ENCODE measurements around the gene PRKD1. TPM values are rescaled to one million over a fixed set of nuclear protein-coding genes. Genes with fewer than 3 reads are reported as not detected.

Gene PRKD1
- total and polyA plus RNA-seq, 2 of the 13 experiments (the other 11 are each of a cell fraction or from before 2014, with no cell fraction given), result 0.22 to 1.3 TPM

DNA sequence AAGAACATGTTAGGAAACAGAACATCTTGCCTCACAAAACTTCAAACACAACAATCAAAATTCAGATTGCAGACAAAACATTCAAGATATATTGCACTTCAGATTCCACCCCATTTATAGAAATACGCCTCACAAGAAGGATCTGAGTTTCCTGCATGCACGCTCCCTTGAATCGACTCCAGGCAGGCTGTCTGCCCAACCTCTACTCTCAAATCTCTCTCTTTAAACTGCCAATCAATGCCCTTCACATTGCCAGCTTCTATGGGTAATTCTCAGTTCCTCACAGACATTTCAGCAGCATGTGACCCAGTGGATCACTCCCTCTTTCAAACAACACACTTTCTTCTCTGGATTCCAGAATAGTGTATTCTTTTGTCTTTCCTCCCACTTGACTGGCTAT lies 184.1 kb downstream of the PRKD1 start:
- in situ Hi-C loops (cut with HindIII; ENCODE audit: extremely low pct_ligation_motif_present, low pct_unique_long_range_greater_than_20kb), result no loop called here
- Histone ChIP-seq H3K4me2 (ENCODE audit: low read depth, low read length) (no peak overlapping the region), H3K27ac (ENCODE audit: extremely low read length, insufficient read depth, low read length) (no peak overlapping the region), H3K9ac (ENCODE audit: insufficient read depth, low read depth, low read length) (no peak overlapping the region), H4K20me1 (ENCODE audit: insufficient read depth, low read length) (no peaks in the 10 kb centered on the region), H3K4me3 (replicated peaks in 1 of 3; ENCODE audit: insufficient read depth in 1 of 3, low read depth in 2 of 3, low read length in 3 of 3) (no peak overlapping the region), H3K4me1 (ENCODE audit: insufficient read depth, low read length) (no peaks in the 10 kb centered on the region), H3K27me3 (ENCODE audit: control insufficient read depth in 1 of 2, insufficient read depth in 2 of 2, low read length in 2 of 2) (no peaks in the 10 kb centered on the region), H3K36me3 (replicated peaks in 1 of 2; ENCODE audit: control insufficient read depth in 1 of 2, insufficient read depth in 2 of 2, low read length in 2 of 2) (no peaks in the 10 kb centered on the region), H2AFZ (ENCODE audit: low read length) (no peak overlapping the region), H3K79me2 (ENCODE audit: insufficient read depth, low read length) (no peaks in the 10 kb centered on the region), H3K9me3 (ENCODE audit: low read length) (peaks cover 91% of the 10 kb centered on the region)
- POLR2A ChIA-PET, result no interaction called here
- 23% methylated on average over 3 of the region's 3 CpGs for WGBS (ENCODE audit: low lambda C conversion rate)
- FAIRE-seq (no peak), ATAC-seq (no peak), DNase-seq (ENCODE audit: low spot score) (no peak)
- CTCF ChIA-PET (ENCODE audit: low intra/inter-chr PET ratio, low total read pairs), result no interaction called here
- no peak for TF ChIP-seq ZNF7 (CRISPR knock-in tag; IDR thresholded peaks at IDR 0.05)
- TF ChIP-seq SCMH1 (CRISPR knock-in tag; IDR thresholded peaks at IDR 0.05; ENCODE audit: borderline replicate concordance), result no peak
- TF ChIP-seq ZNF780A (CRISPR knock-in tag; IDR thresholded peaks at IDR 0.05), result no peak
- no peak for TF ChIP-seq ZBTB3 (CRISPR knock-in tag; IDR thresholded peaks at IDR 0.05; ENCODE audit: borderline replicate concordance, low read depth)
- TF ChIP-seq, protein P1, sequence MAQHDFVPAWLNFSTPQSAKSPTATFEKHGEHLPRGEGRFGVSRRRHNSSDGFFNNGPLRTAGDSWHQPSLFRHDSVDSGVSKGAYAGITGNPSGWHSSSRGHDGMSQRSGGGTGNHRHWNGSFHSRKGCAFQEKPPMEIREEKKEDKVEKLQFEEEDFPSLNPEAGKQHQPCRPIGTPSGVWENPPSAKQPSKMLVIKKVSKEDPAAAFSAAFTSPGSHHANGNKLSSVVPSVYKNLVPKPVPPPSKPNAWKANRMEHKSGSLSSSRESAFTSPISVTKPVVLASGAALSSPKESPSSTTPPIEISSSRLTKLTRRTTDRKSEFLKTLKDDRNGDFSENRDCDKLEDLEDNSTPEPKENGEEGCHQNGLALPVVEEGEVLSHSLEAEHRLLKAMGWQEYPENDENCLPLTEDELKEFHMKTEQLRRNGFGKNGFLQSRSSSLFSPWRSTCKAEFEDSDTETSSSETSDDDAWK (CRISPR knock-in tag; IDR thresholded peaks at IDR 0.05), result no peak
- TF ChIP-seq CENPT (CRISPR knock-in tag; IDR thresholded peaks at IDR 0.05; ENCODE audit: low read depth), result no peak
- TF ChIP-seq, protein P2, sequence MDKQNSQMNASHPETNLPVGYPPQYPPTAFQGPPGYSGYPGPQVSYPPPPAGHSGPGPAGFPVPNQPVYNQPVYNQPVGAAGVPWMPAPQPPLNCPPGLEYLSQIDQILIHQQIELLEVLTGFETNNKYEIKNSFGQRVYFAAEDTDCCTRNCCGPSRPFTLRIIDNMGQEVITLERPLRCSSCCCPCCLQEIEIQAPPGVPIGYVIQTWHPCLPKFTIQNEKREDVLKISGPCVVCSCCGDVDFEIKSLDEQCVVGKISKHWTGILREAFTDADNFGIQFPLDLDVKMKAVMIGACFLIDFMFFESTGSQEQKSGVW (CRISPR knock-in tag; IDR thresholded peaks at IDR 0.05; ENCODE audit: borderline replicate concordance), result no peak
- TF ChIP-seq CHCHD3 (CRISPR knock-in tag; IDR thresholded peaks at IDR 0.05), result no peak
- no TSS peak for BruUV-seq (replicated peaks)
- intact Hi-C loops (cut with micrococcal nuclease; ENCODE audit: unreplicated experiment), result no loop called here

Data from HepG2 (cell line).